Measurements from ENCODE around the gene MYCBP2. TPM values are rescaled to one million over a fixed set of nuclear protein-coding genes. Genes with fewer than 3 reads are reported as not detected.

Gene MYCBP2
- total and polyA plus RNA-seq, 2 experiments from 2014 or later = 23.3 to 63.3 TPM

GRCh38 chr13:77309254-77309653, 17.6 kb downstream of the MYCBP2 start:
- H4K20me1 ChIP-seq (ENCODE audit: insufficient read depth, poor library complexity, severe bottlenecking) = peaks cover 8% of the 10 kb centered on the region
- DNase-seq (ENCODE audit: low spot score) = no peak
- peaks cover 12% of the 10 kb centered on the region for H3K4me1 ChIP-seq (ENCODE audit: insufficient read depth)
- H3K27me3 ChIP-seq = no peaks in the 10 kb centered on the region
- no peaks in the 10 kb centered on the region for H3K9me3 ChIP-seq (ENCODE audit: low read depth)
- H3K4me2 ChIP-seq = no peak overlapping the region
- peaks cover 96% of the 10 kb centered on the region for H3K79me2 ChIP-seq
- no peaks in the 10 kb centered on the region for H3K36me3 ChIP-seq (replicated peaks; ENCODE audit: insufficient read depth, low read depth)
- no peak overlapping the region for H3K27ac ChIP-seq
- H3K9me2 ChIP-seq (replicated peaks; ENCODE audit: insufficient read depth) = no peaks in the 10 kb centered on the region
- no peak overlapping the region for H3K4me3 ChIP-seq
- no peak overlapping the region for H2AFZ ChIP-seq
- TF ChIP-seq EZH2phosphoT487 (IDR thresholded peaks at IDR 0.05; ENCODE audit: low read depth, severe bottlenecking, unreplicated experiment) (no peak), EZH2 (IDR thresholded peaks at IDR 0.05; ENCODE audit: borderline replicate concordance) (no peak), CTCF (IDR thresholded peaks at IDR 0.05; ENCODE audit: poor library complexity) (no peak)
- WGBS (ENCODE audit: low lambda C conversion rate, missing lambda C conversion rate) = 91% methylated on average over 2 of the region's 2 CpGs

- TF ChIP-seq EZH2 (IDR thresholded peaks at IDR 0.05; ENCODE audit: borderline replicate concordance) (no peak), CTCF (IDR thresholded peaks at IDR 0.05; ENCODE audit: poor library complexity) (no peak), EZH2phosphoT487 (IDR thresholded peaks at IDR 0.05; ENCODE audit: low read depth, severe bottlenecking, unreplicated experiment) (no peak)
- no peaks in the 10 kb centered on the region for H3K9me2 ChIP-seq (replicated peaks; ENCODE audit: insufficient read depth)
- no peak overlapping the region for H3K4me3 ChIP-seq
- H3K4me2 ChIP-seq = peak overlapping the region; percentile 26
- H3K27me3 ChIP-seq = no peaks in the 10 kb centered on the region
- H3K36me3 ChIP-seq (replicated peaks; ENCODE audit: insufficient read depth, low read depth) = no peaks in the 10 kb centered on the region
- H4K20me1 ChIP-seq (ENCODE audit: insufficient read depth, poor library complexity, severe bottlenecking) = peaks cover 8% of the 10 kb centered on the region
- DNase-seq (ENCODE audit: low spot score) = no peak
- no peak overlapping the region for H3K27ac ChIP-seq
- no peak overlapping the region for H2AFZ ChIP-seq
- no peaks in the 10 kb centered on the region for H3K9me3 ChIP-seq (ENCODE audit: low read depth)
- peaks cover 95% of the 10 kb centered on the region for H3K79me2 ChIP-seq
- peaks cover 12% of the 10 kb centered on the region for H3K4me1 ChIP-seq (ENCODE audit: insufficient read depth)
Measured at GRCh38 chr13:77306458-77306857, 20.4 kb downstream of the MYCBP2 start.

- H3K4me2 ChIP-seq = no peak overlapping the region
- H3K9me3 ChIP-seq (ENCODE audit: low read depth) = no peaks in the 10 kb centered on the region
- H3K9me2 ChIP-seq (replicated peaks; ENCODE audit: insufficient read depth) = no peaks in the 10 kb centered on the region
- TF ChIP-seq EZH2phosphoT487 (IDR thresholded peaks at IDR 0.05; ENCODE audit: low read depth, severe bottlenecking, unreplicated experiment) (no peak), CTCF (IDR thresholded peaks at IDR 0.05; ENCODE audit: poor library complexity) (no peak), EZH2 (IDR thresholded peaks at IDR 0.05; ENCODE audit: borderline replicate concordance) (no peak)
- H2AFZ ChIP-seq = no peak overlapping the region
- H3K4me3 ChIP-seq = no peak overlapping the region
- no peaks in the 10 kb centered on the region for H3K36me3 ChIP-seq (replicated peaks; ENCODE audit: insufficient read depth, low read depth)
- peaks cover 92% of the 10 kb centered on the region for H3K79me2 ChIP-seq
- peaks cover 12% of the 10 kb centered on the region for H3K4me1 ChIP-seq (ENCODE audit: insufficient read depth)
- no peaks in the 10 kb centered on the region for H3K27me3 ChIP-seq
- peaks cover 8% of the 10 kb centered on the region for H4K20me1 ChIP-seq (ENCODE audit: insufficient read depth, poor library complexity, severe bottlenecking)
- H3K27ac ChIP-seq = no peak overlapping the region
- no peak for DNase-seq (ENCODE audit: low spot score)
Measured at GRCh38 chr13:77305266-77305665, 21.6 kb downstream of the MYCBP2 start.

Data from hepatocyte (in vitro differentiated cells).